Gastroesophageal sphincter (tissue), 4 donors: ENCODE data around the gene PACRG. TPM values are rescaled to one million over a fixed set of nuclear protein-coding genes. Genes with fewer than 3 reads are reported as not detected.
A peak's percentile ranks its signal among the peaks of the same experiment; 100 is the strongest.

Experiments
- ATAC-seq: fragments of 150-250 bp; one replicate; pipeline ENCODE4 v1.9.1; 2016; ENCODE audit warnings: mild to moderate bottlenecking, moderate library complexity
- H3K27ac ChIP-seq, 4 donors: fragments of 200-600 bp; sonication (generic) in 3 of 4; 1 replicate in 3 of 4; 2 replicates in 1 of 4; pipeline ENCODE4 v1.5.1; 2016 to 2019
- H3K27me3 ChIP-seq: fragments of 200-600 bp; sonication (generic); one replicate; pipeline ENCODE4 v1.5.1; 2019
- H3K36me3 ChIP-seq, 2 donors: fragments of 200-600 bp; sonication (generic); one replicate each; pipeline ENCODE4 v1.5.1; 2019; ENCODE audit warnings: control low read depth in 1 of 2
- H3K4me1 ChIP-seq, 3 donors: fragments of 200-600 bp; sonication (generic); 1 replicate in 2 of 3; 2 replicates in 1 of 3; pipeline ENCODE4 v1.5.1; 2016 to 2019; ENCODE audit warnings: control low read depth in 2 of 3
- H3K4me3 ChIP-seq, 2 donors: fragments of 200-600 bp; sonication (generic); one replicate each; pipeline ENCODE4 v1.5.1; 2019; ENCODE audit warnings: mild to moderate bottlenecking in 1 of 2, moderate library complexity in 1 of 2
- H3K9me3 ChIP-seq, 3 donors: fragments of 200-600 bp; sonication (generic); one replicate each; pipeline ENCODE4 v1.5.1; 2017 to 2019; ENCODE audit warnings: control low read depth in 2 of 3
- EP300 ChIP-seq: sonication (generic); formaldehyde crosslinking; IDR thresholded peaks from one replicate; pipeline ENCODE4 v1.6.1; 2017; ENCODE audit warnings: antibody characterized with exemption, mild to moderate bottlenecking
- POLR2A ChIP-seq, 2 donors: fragments of 450-650 bp; IDR thresholded peaks; one replicate each; pipeline ENCODE4 v1.6.1; 2017; ENCODE audit warnings: antibody characterized with exemption in 2 of 2, mild to moderate bottlenecking in 2 of 2, moderate library complexity in 1 of 2
- POLR2AphosphoS5 ChIP-seq: sonication (generic); formaldehyde crosslinking; IDR thresholded peaks from one replicate; pipeline ENCODE4 v1.6.1; 2017; ENCODE audit warnings: antibody characterized with exemption
- WGBS, 2 donors: methylation state at CpG; one replicate each; pipeline ENCODE4 v1.1.5; 2018; ENCODE audit warnings: low coverage in 1 of 2; 5-methylcytosine and 5-hydroxymethylcytosine counted together
- total RNA-seq, 4 donors: library from RNA; depleted of rRNA; stranded (reverse); fragments of >200 nt; gene quantifications; one replicate each; pipeline ENCODE4 v1.1.0, GENCODE V29; 2016
- TF ChIP-seq, protein P1 (sequence below), 4 experiments: fragments of 200-600 bp in 2 of 4; fragments of 450-650 bp in 2 of 4; sonication (generic) in 1 of 4; IDR thresholded peaks; one replicate each; pipeline ENCODE4 v1.5.1; 2017 to 2019; ENCODE audit warnings: antibody characterized with exemption in 4 of 4, mild to moderate bottlenecking in 2 of 4, moderate library complexity in 2 of 4

Gene PACRG
- total RNA-seq, 4 donors from 2014 or later = 1.0 to 7.0 TPM; not detected in 2

- no peak overlapping the region for H3K4me3 ChIP-seq
- peaks cover 0 to 6% (median 3%) of the 10 kb centered on the region in 3 donors for H3K4me1 ChIP-seq
- H3K27ac ChIP-seq = no peak overlapping the region
- H3K36me3 ChIP-seq = no peaks in the 10 kb centered on the region
- TF ChIP-seq EP300 (no peak), POLR2AphosphoS5 (no peak)
- TF ChIP-seq, protein P1, sequence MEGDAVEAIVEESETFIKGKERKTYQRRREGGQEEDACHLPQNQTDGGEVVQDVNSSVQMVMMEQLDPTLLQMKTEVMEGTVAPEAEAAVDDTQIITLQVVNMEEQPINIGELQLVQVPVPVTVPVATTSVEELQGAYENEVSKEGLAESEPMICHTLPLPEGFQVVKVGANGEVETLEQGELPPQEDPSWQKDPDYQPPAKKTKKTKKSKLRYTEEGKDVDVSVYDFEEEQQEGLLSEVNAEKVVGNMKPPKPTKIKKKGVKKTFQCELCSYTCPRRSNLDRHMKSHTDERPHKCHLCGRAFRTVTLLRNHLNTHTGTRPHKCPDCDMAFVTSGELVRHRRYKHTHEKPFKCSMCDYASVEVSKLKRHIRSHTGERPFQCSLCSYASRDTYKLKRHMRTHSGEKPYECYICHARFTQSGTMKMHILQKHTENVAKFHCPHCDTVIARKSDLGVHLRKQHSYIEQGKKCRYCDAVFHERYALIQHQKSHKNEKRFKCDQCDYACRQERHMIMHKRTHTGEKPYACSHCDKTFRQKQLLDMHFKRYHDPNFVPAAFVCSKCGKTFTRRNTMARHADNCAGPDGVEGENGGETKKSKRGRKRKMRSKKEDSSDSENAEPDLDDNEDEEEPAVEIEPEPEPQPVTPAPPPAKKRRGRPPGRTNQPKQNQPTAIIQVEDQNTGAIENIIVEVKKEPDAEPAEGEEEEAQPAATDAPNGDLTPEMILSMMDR (IDR thresholded peaks at IDR 0.05) = no peak
- ATAC-seq = no peak
- 86 to 100% methylated on average over 1 to 3 of the region's 3 CpGs for WGBS, 2 donors
- H3K9me3 ChIP-seq = no peaks in the 10 kb centered on the region
- H3K27me3 ChIP-seq = no peaks in the 10 kb centered on the region
These were observed 26.8 kb upstream of the PACRG start for GRCh38 chr6:162700966-162701365.

- H3K4me1 ChIP-seq = peaks cover 0 to 7% (median 3%) of the 10 kb centered on the region in 3 donors
- H3K36me3 ChIP-seq = no peaks in the 10 kb centered on the region
- TF ChIP-seq EP300 = no peak
- TF ChIP-seq, protein P1 (IDR thresholded peaks at IDR 0.05) = no peak
- TF ChIP-seq POLR2AphosphoS5 = no peak
- no peak for TF ChIP-seq POLR2A (IDR thresholded peaks at IDR 0.05)
- H3K4me3 ChIP-seq = no peak overlapping the region
- H3K27ac ChIP-seq = no peak overlapping the region
- 78 to 83% methylated on average over 1 of the region's 1 CpG for WGBS, 2 donors
- H3K9me3 ChIP-seq = no peaks in the 10 kb centered on the region
- no peaks in the 10 kb centered on the region for H3K27me3 ChIP-seq
- no peak for ATAC-seq
These were observed 26.2 kb upstream of the PACRG start for GRCh38 chr6:162701551-162701950.

DNA sequence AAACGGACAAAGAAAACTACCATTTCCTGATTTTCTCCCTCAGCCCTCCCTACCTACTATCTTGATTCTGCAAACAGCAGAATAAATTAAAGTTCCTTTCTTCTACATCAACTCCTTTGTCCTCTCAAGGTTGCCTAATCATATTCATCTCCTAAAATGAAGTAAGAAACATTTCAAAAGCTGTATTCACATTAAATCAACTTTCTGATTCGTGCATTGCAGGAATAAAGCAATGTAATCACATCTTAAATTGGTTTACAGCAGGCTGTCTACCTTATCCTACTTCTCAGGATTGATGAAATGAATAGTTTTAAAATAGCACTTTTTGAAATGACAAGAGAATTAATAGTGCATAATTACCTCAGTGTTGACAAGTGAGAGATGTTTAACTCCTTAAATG, 25.3 kb upstream of the PACRG start:
- TF ChIP-seq, protein P1 (IDR thresholded peaks at IDR 0.05) = no peak
- no peak for TF ChIP-seq POLR2A (IDR thresholded peaks at IDR 0.05)
- TF ChIP-seq EP300 = no peak
- no peak for TF ChIP-seq POLR2AphosphoS5

DNA sequence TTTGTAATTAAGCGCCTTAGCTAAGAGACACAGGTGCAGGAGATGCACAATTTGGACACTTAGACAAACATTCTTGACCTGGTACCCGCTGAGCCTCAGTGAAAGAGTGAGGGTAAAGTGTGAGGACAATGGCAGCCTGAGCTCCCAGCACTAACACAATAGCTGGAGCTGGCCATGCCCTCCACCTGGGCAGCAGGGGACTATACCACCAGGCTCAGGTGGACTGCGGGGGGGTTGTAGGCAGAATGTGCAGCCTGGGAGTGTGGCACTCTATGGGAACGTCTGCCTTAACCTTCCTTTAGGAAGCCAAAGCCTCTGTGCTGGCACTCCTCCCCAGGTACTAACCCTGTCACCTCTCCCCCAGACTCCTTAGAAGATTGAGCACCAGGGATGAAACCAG, 23.8 kb upstream of the PACRG start:
- no peaks in the 10 kb centered on the region for H3K27me3 ChIP-seq
- H3K27ac ChIP-seq = no peak overlapping the region
- no peaks in the 10 kb centered on the region for H3K36me3 ChIP-seq
- TF ChIP-seq EP300 (no peak), POLR2A (IDR thresholded peaks at IDR 0.05) (no peak), POLR2AphosphoS5 (no peak)
- TF ChIP-seq, protein P1 (IDR thresholded peaks at IDR 0.05) = no peak
- H3K9me3 ChIP-seq = no peaks in the 10 kb centered on the region
- 90 to 95% methylated on average over 3 to 4 of the region's 4 CpGs for WGBS, 2 donors
- H3K4me1 ChIP-seq = peaks cover 0 to 7% (median 3%) of the 10 kb centered on the region in 3 donors
- no peak overlapping the region for H3K4me3 ChIP-seq
- no peak for ATAC-seq

More for the DNA sequence above, 25.3 kb upstream of the PACRG start:
- no peak overlapping the region for H3K27ac ChIP-seq
- H3K36me3 ChIP-seq = no peaks in the 10 kb centered on the region
- peaks cover 0 to 7% (median 3%) of the 10 kb centered on the region in 3 donors for H3K4me1 ChIP-seq
- H3K4me3 ChIP-seq = no peak overlapping the region
- WGBS, 2 donors = 49 to 56% methylated on average over 2 of the region's 2 CpGs
- no peak for ATAC-seq
- no peaks in the 10 kb centered on the region for H3K27me3 ChIP-seq
- H3K9me3 ChIP-seq = no peaks in the 10 kb centered on the region

DNA sequence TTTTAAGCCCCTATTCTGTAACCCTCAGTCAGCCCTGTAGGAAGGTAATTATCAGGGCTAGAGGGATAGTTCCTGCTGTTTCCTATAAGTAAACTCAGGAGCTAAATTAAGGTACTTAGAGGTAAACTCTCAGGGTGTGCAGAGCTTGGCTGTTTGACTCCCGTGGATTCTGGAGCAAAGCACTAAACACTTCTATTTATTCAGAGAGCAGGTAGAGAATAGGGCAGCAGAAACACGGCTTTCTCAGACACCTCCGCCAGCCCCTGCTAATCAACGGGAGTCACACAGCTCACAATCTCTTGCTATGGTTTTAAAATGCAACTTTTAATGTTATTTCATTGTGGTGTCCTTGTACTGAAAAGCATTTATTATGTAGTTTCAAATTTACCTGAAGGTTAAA, 22.0 kb upstream of the PACRG start:
- Histone ChIP-seq H3K4me1 (peaks cover 0 to 7% (median 3%) of the 10 kb centered on the region in 3 donors), H3K36me3 (no peaks in the 10 kb centered on the region), H3K9me3 (no peaks in the 10 kb centered on the region), H3K27me3 (no peaks in the 10 kb centered on the region), H3K4me3 (no peak overlapping the region), H3K27ac (peak overlapping the region in 1 of 4 donors; percentile 15)
- ATAC-seq = no peak
- no peak for TF ChIP-seq POLR2A (IDR thresholded peaks at IDR 0.05)
- no peak for TF ChIP-seq POLR2AphosphoS5
- TF ChIP-seq, protein P1 (IDR thresholded peaks at IDR 0.05) = no peak
- TF ChIP-seq EP300 = no peak
- 61 to 69% methylated on average over 4 of the region's 4 CpGs for WGBS, 2 donors
